ENCODE measurements around the gene SPEG.

DNA sequence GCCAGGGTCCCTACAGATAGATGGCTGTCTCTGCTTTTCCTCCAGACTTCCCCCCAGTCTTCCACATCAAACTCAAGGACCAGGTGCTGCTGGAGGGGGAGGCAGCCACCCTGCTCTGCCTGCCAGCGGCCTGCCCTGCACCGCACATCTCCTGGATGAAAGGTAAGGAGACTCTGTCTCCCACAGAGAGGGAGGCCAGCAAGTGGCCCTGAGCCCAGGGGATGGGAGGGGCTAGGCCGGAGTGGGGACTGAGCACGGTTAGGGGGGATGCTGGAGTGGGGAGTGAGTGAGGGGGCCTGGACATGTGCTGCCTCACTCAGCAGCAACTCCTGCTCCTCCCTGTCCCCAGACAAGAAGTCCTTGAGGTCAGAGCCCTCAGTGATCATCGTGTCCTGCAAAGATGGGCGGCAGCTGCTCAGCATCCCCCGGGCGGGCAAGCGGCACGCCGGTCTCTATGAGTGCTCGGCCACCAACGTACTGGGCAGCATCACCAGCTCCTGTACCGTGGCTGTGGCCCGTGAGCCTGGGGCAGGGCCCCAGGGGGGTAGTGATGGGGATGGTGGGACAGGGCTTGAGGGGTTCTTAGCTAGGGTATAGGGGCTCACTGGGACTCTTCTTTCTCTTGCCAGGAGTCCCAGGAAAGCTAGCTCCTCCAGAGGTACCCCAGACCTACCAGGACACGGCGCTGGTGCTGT is 53.7 kb downstream of the SPEG start:
- TF ChIP-seq, protein P1, sequence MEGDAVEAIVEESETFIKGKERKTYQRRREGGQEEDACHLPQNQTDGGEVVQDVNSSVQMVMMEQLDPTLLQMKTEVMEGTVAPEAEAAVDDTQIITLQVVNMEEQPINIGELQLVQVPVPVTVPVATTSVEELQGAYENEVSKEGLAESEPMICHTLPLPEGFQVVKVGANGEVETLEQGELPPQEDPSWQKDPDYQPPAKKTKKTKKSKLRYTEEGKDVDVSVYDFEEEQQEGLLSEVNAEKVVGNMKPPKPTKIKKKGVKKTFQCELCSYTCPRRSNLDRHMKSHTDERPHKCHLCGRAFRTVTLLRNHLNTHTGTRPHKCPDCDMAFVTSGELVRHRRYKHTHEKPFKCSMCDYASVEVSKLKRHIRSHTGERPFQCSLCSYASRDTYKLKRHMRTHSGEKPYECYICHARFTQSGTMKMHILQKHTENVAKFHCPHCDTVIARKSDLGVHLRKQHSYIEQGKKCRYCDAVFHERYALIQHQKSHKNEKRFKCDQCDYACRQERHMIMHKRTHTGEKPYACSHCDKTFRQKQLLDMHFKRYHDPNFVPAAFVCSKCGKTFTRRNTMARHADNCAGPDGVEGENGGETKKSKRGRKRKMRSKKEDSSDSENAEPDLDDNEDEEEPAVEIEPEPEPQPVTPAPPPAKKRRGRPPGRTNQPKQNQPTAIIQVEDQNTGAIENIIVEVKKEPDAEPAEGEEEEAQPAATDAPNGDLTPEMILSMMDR (IDR thresholded peaks at IDR 0.05), result no peak
- TF ChIP-seq POLR2A (IDR thresholded peaks at IDR 0.05), result no peak

All from upper lobe of left lung (tissue), 4 donors.